ENCODE data around the gene GLUL.

GLUL gene

DNA sequence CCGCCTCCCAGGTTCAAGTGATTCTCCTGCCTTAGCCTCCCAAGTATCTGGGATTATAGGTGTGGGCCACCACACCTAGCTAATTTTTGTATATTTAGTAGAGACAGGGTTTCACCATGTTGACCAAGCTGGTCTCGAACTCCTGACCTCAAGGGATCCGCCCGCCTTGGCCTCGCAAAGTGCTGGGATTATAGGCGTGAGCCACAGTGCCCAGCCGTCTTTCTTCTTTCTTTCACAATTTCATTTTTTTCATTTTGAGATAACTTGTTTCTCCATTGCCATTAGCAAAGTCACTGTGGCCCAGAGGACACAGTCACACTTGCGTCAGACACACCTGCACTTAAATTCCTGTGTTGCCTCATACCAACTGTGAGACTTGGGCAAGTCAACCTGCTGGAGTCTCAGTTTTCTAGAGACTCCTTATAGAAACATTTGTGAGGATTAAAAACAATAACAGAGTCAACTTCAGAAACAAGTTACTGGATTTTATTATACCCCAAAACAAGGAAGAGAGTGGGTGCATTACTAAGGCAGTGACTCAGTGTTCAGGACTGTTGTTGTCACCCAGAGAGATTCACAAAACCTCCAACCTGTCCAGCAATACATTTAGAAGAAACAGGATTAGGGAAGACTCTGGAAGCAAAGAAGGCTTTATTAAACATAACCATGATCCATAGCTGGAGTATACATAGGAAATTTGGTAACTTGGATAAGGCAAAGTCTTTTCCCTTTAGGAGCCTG is 6.2 kb upstream of the GLUL start:
- in situ Hi-C loops (cut with HindIII; ENCODE audit: low sequenced_read_pairs), result loop anchor here (5.0 kb wide), 1 partner anchor 311 kb away; no protein-coding TSS in a partner anchor
- TF ChIP-seq, protein P1, sequence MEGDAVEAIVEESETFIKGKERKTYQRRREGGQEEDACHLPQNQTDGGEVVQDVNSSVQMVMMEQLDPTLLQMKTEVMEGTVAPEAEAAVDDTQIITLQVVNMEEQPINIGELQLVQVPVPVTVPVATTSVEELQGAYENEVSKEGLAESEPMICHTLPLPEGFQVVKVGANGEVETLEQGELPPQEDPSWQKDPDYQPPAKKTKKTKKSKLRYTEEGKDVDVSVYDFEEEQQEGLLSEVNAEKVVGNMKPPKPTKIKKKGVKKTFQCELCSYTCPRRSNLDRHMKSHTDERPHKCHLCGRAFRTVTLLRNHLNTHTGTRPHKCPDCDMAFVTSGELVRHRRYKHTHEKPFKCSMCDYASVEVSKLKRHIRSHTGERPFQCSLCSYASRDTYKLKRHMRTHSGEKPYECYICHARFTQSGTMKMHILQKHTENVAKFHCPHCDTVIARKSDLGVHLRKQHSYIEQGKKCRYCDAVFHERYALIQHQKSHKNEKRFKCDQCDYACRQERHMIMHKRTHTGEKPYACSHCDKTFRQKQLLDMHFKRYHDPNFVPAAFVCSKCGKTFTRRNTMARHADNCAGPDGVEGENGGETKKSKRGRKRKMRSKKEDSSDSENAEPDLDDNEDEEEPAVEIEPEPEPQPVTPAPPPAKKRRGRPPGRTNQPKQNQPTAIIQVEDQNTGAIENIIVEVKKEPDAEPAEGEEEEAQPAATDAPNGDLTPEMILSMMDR (IDR thresholded peaks at IDR 0.05; ENCODE audit: low read depth, low read length, missing control alignments), result no peak
- DNase-seq (ENCODE audit: low read depth), result no peak
- H3K4me3 ChIP-seq (ENCODE audit: low read depth, low read length), result no peak overlapping the region

GRCh38 chr1:182395906-182396305 is 4.3 kb upstream of the GLUL start:
- no peak for DNase-seq (ENCODE audit: low read depth)
- in situ Hi-C loops (cut with HindIII; ENCODE audit: low sequenced_read_pairs), result loop anchor here (5.0 kb wide), 1 partner anchor 309 kb away; no protein-coding TSS in a partner anchor
- TF ChIP-seq, protein P1 (IDR thresholded peaks at IDR 0.05; ENCODE audit: low read depth, low read length, missing control alignments), result no peak
- H3K4me3 ChIP-seq (ENCODE audit: low read depth, low read length), result no peak overlapping the region

- TF ChIP-seq, protein P1 (IDR thresholded peaks at IDR 0.05; ENCODE audit: low read depth, low read length, missing control alignments), result no peak
- H3K4me3 ChIP-seq (ENCODE audit: low read depth, low read length), result no peak overlapping the region
- DNase-seq (ENCODE audit: low read depth), result no peak
- in situ Hi-C loops (cut with HindIII; ENCODE audit: low sequenced_read_pairs), result no loop called here
Measured at GRCh38 chr1:182394055-182394775, 2.6 kb upstream of the GLUL start.

- TF ChIP-seq, protein P1 (IDR thresholded peaks at IDR 0.05; ENCODE audit: low read depth, low read length, missing control alignments), result no peak
- H3K4me3 ChIP-seq (ENCODE audit: low read depth, low read length), result peak overlapping the region; percentile 95
- DNase-seq (ENCODE audit: low read depth), result no peak
- in situ Hi-C loops (cut with HindIII; ENCODE audit: low sequenced_read_pairs), result no loop called here
Measured at GRCh38 chr1:182392050-182393028, 749 bp upstream of the GLUL start.

- TF ChIP-seq, protein P1 (IDR thresholded peaks at IDR 0.05; ENCODE audit: low read depth, low read length, missing control alignments), result no peak
- in situ Hi-C loops (cut with HindIII; ENCODE audit: low sequenced_read_pairs), result no loop called here
- no peak for DNase-seq (ENCODE audit: low read depth)
Measured at GRCh38 chr1:182391028-182391361, 595 bp downstream of the GLUL start.

GRCh38 chr1:182389619-182390047 is 2.0 kb downstream of the GLUL start:
- H3K4me3 ChIP-seq (ENCODE audit: low read depth, low read length), result peak overlapping the region; percentile 95
- DNase-seq (ENCODE audit: low read depth), result no peak
- in situ Hi-C loops (cut with HindIII; ENCODE audit: low sequenced_read_pairs), result no loop called here
- TF ChIP-seq, protein P1 (IDR thresholded peaks at IDR 0.05; ENCODE audit: low read depth, low read length, missing control alignments), result no peak

More at GRCh38 chr1:182391028-182391361, 595 bp downstream of the GLUL start:
- peak overlapping the region; percentile 95 for H3K4me3 ChIP-seq (ENCODE audit: low read depth, low read length)

Measured in astrocyte of the cerebellum (primary cell).